ENCODE results near the gene RNF220. TPM values are rescaled to one million over a fixed set of nuclear protein-coding genes. Genes with fewer than 3 reads are reported as not detected.

The RNF220 gene
- total RNA-seq, 1 donor from 2014 or later, result 84.0 TPM

GRCh38 chr1:44406737-44407429 is 1.8 kb downstream of the RNF220 start:
- intact Hi-C loops (cut with micrococcal nuclease), result no loop called here

DNA sequence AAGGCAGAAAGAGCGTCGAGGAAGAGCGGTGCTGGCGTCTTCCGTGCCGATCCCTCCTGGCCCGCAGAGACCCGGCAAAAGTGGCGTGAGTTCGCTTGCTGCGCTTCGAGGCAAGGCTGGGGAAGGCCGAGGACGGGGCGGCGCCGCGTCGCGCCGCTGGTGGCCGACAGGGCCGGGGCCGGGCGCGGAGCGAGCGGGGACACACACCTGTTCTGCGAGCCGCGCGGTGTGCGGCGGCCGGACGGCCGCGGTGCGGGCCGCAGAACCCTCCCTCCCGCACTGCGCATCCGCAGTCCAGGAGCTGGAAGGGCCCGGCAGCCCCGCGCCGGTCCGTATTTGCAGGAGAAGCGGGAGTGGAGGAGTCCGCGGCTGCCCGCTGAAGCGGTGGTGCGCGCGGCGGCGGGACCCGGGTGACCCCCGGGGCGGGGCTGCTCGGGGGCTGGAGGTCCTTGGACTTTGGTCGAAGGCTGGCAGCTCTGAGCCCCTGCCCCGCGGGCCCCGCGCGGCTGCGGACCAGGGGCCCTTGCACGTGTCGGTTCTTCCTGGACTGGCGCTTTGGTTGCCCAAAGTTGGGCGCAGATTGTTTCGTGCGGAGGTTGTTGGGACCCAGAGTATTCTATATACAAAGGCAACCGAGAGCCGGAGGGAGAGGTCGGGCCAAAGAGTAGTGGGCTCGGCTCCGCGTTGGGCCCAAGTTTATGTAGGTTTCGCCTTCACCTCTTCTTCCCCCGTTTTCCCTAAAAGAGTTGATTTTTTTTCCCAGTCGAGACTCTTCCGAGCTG is 2.6 kb downstream of the RNF220 start:
- intact Hi-C loops (cut with micrococcal nuclease), result no loop called here

- intact Hi-C loops (cut with micrococcal nuclease), result no loop called here
These were observed 3.1 kb downstream of the RNF220 start for GRCh38 chr1:44408212-44408582.

DNA sequence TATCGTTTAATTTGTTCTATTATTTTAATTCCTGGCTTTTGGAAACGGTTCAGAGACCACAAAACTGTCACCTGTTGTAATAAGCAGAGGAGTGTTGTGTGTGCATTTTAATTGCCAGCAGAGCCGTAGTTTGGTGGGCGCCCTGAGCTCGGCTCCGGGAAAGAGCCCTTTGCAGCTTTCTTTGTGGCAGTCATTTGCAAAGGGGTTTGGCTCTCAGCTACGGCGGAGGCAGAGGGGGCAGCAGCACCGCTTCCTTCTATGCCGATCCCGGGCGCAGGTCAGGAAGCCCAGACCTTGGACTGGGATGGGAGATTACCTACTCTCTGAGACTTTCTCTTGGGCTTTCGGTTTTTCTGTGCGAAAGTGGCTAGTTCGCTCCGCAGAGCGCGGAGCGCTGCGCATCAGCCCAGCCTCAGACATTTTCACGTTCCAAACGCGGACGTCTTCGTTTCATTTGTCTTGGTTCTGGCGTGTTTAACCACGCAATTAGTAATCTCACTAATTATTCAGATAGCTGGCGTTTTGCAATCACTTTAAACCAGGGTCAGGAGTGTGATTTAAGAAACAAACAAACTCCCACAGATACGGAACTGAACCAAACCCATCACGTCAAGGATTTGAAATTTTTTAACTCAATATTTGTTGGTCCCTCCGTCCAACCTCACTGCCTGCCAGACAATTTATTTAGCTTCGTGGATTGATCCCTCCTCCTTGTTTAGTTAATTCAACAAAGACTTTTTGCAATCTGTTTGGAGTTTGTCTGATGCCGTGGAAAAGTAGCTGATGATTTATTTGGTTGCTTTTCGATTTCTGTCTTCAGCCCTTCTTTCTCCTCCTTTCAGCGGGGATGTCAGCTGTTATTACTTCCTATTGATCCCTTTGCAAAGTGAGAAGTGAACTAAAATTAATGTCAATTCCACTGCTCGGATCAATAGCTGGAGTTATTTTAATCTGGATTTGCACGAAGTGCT is 3.9 kb downstream of the RNF220 start:
- intact Hi-C loops (cut with micrococcal nuclease), result no loop called here

GRCh38 chr1:44409757-44410156 is 4.7 kb downstream of the RNF220 start:
- intact Hi-C loops (cut with micrococcal nuclease), result no loop called here

DNA sequence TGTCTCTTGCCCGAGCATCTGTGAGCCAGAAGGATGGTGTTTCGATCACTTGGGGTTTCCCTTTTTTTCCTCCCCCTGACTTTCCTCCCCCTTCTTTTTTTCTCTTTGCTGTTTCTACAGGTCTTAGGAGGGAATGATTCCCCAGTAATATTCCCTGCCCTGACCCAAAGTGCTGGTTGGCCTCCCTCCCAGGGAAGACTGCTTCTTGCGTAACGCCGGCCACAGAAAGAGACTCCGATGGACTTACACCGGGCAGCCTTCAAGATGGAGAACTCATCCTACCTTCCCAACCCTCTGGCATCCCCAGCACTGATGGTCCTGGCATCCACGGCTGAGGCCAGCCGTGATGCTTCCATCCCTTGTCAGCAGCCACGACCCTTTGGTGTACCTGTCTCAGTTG is 6.8 kb downstream of the RNF220 start:
- intact Hi-C loops (cut with micrococcal nuclease), result no loop called here

- intact Hi-C loops (cut with micrococcal nuclease), result no loop called here
These were observed 7.5 kb downstream of the RNF220 start for GRCh38 chr1:44412601-44413000.

DNA sequence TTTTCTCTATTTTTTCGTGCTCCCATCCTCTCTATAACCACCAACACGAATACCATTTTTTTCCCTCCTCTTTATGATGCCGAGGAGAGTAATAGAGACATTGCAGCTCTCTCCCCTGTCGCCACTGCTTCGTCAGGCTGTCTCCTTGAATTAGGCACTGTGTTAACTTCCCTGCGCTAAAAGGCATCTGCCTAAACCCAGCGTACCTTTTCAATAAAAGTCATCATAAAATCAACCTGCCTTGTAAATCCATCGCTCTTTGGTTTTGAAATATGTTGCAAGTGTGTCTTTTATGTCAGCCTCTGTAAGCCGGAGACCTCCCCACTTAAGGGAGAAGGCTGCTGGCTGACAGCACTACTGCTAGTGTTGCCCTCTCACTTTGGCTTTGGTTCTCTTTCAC is 8.7 kb downstream of the RNF220 start:
- intact Hi-C loops (cut with micrococcal nuclease), result no loop called here

- intact Hi-C loops (cut with micrococcal nuclease), result no loop called here
These were observed 10.0 kb downstream of the RNF220 start for GRCh38 chr1:44415013-44415412.

- intact Hi-C loops (cut with micrococcal nuclease), result no loop called here
These were observed 11.4 kb downstream of the RNF220 start for GRCh38 chr1:44416408-44416807.

GRCh38 chr1:44417351-44418021 is 12.4 kb downstream of the RNF220 start:
- intact Hi-C loops (cut with micrococcal nuclease), result no loop called here

GRCh38 chr1:44418022-44418673 is 13.1 kb downstream of the RNF220 start:
- intact Hi-C loops (cut with micrococcal nuclease), result no loop called here

DNA sequence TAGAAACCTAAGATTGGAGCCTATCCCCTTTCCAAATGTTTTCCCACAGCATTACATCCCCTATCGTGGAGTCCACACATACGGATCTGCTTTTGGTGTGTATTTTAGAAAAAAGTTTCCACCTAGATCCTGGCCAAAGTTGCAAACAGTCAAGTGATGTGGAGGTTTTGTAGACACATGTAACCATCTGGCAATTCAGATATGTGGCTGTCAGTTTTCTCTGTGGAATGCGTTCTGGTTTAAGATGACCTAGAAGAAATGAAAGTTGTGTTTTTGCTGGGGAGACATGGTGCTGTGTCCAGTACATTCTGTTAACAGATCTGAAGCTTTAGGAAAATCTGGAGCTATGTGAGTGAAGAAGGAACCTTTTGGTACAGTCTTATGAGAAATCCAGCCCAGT is 14.8 kb downstream of the RNF220 start:
- intact Hi-C loops (cut with micrococcal nuclease), result loop anchor here (2.0 kb wide), 1 partner anchor 15 kb away; the partner anchor contains the start of gene RNF220

DNA sequence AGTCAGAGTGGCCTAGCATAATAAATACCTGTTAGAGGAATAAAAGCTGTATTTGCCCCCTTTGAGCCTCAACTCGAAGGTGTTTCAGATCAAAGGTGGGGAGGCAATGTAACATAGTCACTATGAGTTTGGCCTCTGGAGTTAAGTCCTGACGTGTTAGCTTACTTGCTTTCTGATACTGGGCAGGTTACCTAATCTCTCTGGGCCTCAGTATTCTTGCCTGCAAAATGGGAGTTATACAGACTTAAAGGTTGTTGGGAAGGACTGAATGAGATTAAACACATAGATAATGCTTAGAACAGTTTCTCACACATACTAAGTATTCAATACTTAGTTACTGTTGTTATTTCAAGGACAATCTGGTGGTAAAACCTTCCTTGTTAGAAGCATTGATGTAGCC is 15.5 kb downstream of the RNF220 start:
- intact Hi-C loops (cut with micrococcal nuclease), result loop anchor here (2.0 kb wide), 1 partner anchor 16 kb away; the partner anchor contains the start of gene RNF220

DNA sequence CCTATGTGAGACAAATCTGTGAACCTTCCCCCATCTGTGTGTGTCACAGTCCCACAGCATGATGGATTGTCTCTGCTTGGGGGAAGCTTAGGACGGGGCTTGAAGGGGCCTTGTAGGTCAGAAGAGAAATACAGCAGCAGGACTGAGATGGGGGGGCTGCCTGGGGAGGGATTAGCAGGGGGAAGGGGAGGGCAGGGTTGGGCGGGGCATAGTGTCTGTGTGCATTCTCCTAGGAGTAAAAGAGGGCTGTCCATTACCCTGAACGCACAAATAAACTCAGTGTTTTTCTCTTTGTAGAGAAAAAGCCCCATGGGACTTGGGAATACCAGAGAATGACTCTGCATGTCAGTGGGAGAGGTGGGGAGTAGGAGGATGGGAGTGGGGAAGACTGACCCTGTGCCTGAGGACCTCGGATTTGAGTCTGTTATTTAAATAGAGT is 16.4 kb downstream of the RNF220 start:
- intact Hi-C loops (cut with micrococcal nuclease), result loop anchor here (2.0 kb wide), 1 partner anchor 17 kb away; the partner anchor contains the start of gene RNF220

GRCh38 chr1:44422161-44422560 is 17.1 kb downstream of the RNF220 start:
- intact Hi-C loops (cut with micrococcal nuclease), result no loop called here

GRCh38 chr1:44423591-44424537 is 18.8 kb downstream of the RNF220 start:
- intact Hi-C loops (cut with micrococcal nuclease), result no loop called here

- intact Hi-C loops (cut with micrococcal nuclease), result no loop called here
These were observed 19.7 kb downstream of the RNF220 start for GRCh38 chr1:44424747-44425146.

All from T-helper 1 cell treated with Interleukin-12 subunit alpha and Interleukin-12 subunit beta and Interleukin-4 antibody, amounts not matched to agents 30 ng/mL and 1 ng/mL, for 36 hours (primary cell).